A549 (cell line): ENCODE data around the gene PTOV1.

Source experiments
- MAFK ChIP-seq: fragments of 450-650 bp; IDR thresholded peaks from 2 replicates; pipeline ENCODE4 v1.6.1; 2014; ENCODE audit not compliant: partially characterized antibody
- MYC ChIP-seq: IDR thresholded peaks from 2 replicates; pipeline ENCODE4 v1.6.1; 2012; ENCODE audit warnings: mild to moderate bottlenecking, inconsistent platforms, low read length, improper control_type of control experiment, borderline replicate concordance
- NR3C1 ChIP-seq: fragments of >200 bp; sonication (Bioruptor Twin); formaldehyde crosslinking; IDR thresholded peaks from 3 replicates; pipeline ENCODE4 v1.6.1; 2017
- PHF8 ChIP-seq: fragments of 200-600 bp; sonication (generic); IDR thresholded peaks from 2 replicates; pipeline ENCODE4 v1.6.1; 2016; ENCODE audit warnings: low read depth, mild to moderate bottlenecking, antibody characterized with exemption, moderate library complexity, borderline replicate concordance
- POLR2AphosphoS2 ChIP-seq: conservative IDR thresholded peaks from 2 replicates; pipeline ENCODE4 v1.6.1; 2012; ENCODE audit warnings: low read length, improper control_type of control experiment, inconsistent platforms
- ZC3H11A ChIP-seq: fragments of 450-650 bp; IDR thresholded peaks from 2 replicates; pipeline ENCODE4 v1.6.1; 2014; ENCODE audit warnings: antibody characterized with exemption, mild to moderate bottlenecking
- ZFP36 ChIP-seq: fragments of 450-650 bp; IDR thresholded peaks from 2 replicates; pipeline ENCODE4 v1.6.1; 2014; ENCODE audit warnings: borderline replicate concordance; ENCODE audit not compliant: partially characterized antibody
- TF ChIP-seq, protein P1 (sequence below): fragments of >200 bp; sonication (Bioruptor Twin); formaldehyde crosslinking; IDR thresholded peaks from 3 replicates; pipeline ENCODE4 v1.5.1; 2016

DNA sequence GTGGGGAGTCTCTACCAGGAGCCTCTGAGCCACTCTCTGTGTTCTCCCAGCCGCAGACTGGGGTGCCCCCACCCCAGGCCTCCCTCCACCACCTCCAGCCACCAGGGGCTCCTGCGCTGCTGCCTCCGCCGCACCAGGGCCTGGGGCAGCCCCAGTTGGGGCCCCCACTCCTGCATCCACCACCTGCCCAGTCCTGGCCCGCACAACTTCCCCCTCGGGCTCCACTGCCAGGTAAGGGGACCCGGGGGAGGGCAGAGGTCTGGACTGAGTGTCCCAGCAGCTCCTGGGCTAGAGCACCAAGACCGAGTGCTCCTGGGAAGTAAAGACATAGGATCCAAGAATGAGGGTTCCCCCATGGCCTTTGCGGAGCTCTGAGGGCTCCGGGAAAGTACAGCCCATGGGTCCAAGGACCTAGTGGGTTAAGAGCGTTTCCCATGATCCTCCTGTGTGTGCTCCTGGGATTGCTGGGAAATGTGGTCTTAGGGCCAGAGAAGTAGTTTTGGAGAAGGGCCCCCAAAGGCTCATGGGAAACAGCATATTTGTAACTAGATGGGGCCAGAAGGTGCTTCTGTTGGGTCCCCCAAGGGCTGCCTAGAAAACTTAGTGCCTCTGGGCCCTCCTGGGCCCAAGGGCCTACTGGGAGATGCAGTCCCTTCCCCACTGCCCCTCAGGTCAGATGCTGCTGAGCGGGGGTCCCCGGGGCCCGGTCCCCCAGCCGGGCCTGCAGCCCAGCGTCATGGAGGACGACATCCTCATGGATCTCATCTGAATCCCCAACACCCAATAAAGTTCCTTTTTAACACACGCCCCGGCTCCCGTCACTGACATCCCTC is 14.6 kb upstream of the PTOV1 start:
- no peak for TF ChIP-seq ZFP36
- no peak for TF ChIP-seq ZC3H11A
- TF ChIP-seq, protein P1, sequence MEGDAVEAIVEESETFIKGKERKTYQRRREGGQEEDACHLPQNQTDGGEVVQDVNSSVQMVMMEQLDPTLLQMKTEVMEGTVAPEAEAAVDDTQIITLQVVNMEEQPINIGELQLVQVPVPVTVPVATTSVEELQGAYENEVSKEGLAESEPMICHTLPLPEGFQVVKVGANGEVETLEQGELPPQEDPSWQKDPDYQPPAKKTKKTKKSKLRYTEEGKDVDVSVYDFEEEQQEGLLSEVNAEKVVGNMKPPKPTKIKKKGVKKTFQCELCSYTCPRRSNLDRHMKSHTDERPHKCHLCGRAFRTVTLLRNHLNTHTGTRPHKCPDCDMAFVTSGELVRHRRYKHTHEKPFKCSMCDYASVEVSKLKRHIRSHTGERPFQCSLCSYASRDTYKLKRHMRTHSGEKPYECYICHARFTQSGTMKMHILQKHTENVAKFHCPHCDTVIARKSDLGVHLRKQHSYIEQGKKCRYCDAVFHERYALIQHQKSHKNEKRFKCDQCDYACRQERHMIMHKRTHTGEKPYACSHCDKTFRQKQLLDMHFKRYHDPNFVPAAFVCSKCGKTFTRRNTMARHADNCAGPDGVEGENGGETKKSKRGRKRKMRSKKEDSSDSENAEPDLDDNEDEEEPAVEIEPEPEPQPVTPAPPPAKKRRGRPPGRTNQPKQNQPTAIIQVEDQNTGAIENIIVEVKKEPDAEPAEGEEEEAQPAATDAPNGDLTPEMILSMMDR = no peak
- no peak for TF ChIP-seq PHF8
- TF ChIP-seq POLR2AphosphoS2 = no peak
- no peak for TF ChIP-seq NR3C1
- no peak for TF ChIP-seq MYC
- TF ChIP-seq MAFK = no peak
